A549 (cell line): ENCODE results near the gene PSG6. TPM values are rescaled to one million over a fixed set of nuclear protein-coding genes. Genes with fewer than 3 reads are reported as not detected.
A peak's percentile ranks its signal among the peaks of the same experiment; 100 is the strongest.
"Not testable (repeated sequence)": the region's sequence is repeated elsewhere in the genome, so short reads cannot be mapped to it uniquely, and the experiment has no call there.

Source experiments
- ATAC-seq, 2 experiments: fragments of 200-7000 bp in 1 of 2; fragments of >200 bp in 1 of 2; cut with Nextera tagmentation in 1 of 2; cut with Tn5 transposase in 1 of 2; 3 replicates each; pipeline versions ENCODE4 v1.8.0 to v1.9.1; 2018 to 2020; ENCODE audit warnings: mild to moderate bottlenecking in 1 of 2, moderate library complexity in 1 of 2
- CTCF ChIA-PET: fragments of 300-600 bp; sonication (Branson Sonifier 250); formaldehyde crosslinking; extraction: SDS; loops from one replicate; lab custom pipeline; 2021; ENCODE audit warnings: antibody characterized with exemption, inconsistent platforms; lab: Yijun Ruan, JAX
- POLR2A ChIA-PET: fragments of 350-600 bp; formaldehyde crosslinking; extraction: SDS; loops from one replicate; lab custom pipeline; 2021; ENCODE audit warnings: antibody characterized with exemption, inconsistent platforms; lab: Yijun Ruan, JAX
- DNase-seq, 2 experiments: peaks; one replicate each; pipeline versions ENCODE4 v3.0.0 to v3.0.0-alpha.2; 2011 to 2016; ENCODE audit warnings: low read depth in 1 of 2, low spot score in 1 of 2
- FAIRE-seq: peaks from 2 replicates; lab custom pipeline; 2011; peaks lifted over from hg19 to GRCh38; lab: Jason Lieb, UNC
- H3K27ac ChIP-seq, 2 experiments: fragments of >200 bp; sonication (Bioruptor Twin); formaldehyde crosslinking; 3 replicates each; pipeline ENCODE4 v1.5.1; 2016 to 2017
- H3K4me1 ChIP-seq: fragments of >200 bp; sonication (Bioruptor Twin); formaldehyde crosslinking; 3 replicates; pipeline ENCODE4 v1.6.1; 2016
- H3K4me2 ChIP-seq: fragments of >200 bp; sonication (Bioruptor Twin); formaldehyde crosslinking; 3 replicates; pipeline ENCODE4 v1.6.1; 2016
- H3K4me3 ChIP-seq: fragments of >200 bp; sonication (Bioruptor Twin); formaldehyde crosslinking; 3 replicates; pipeline ENCODE4 v1.5.1; 2016
- H3K9me3 ChIP-seq: fragments of >200 bp; sonication (Bioruptor Twin); formaldehyde crosslinking; 3 replicates; pipeline ENCODE4 v1.6.1; 2016
- ATOH8 ChIP-seq: fragments of 250-450 bp; sonication (Bioruptor Pico); IDR thresholded peaks from 2 replicates; pipeline ENCODE4 v1.5.0; 2020; ENCODE audit warnings: low read depth, mild to moderate bottlenecking, moderate library complexity
- CBX8 ChIP-seq: fragments of 200-600 bp; sonication (generic); IDR thresholded peaks from 2 replicates; pipeline ENCODE4 v1.6.1; 2016
- CEBPB ChIP-seq, 2 experiments: fragments of >200 bp in 1 of 2; sonication (Bioruptor Twin) in 1 of 2; formaldehyde crosslinking in 1 of 2; IDR thresholded peaks; 2 replicates each; pipeline ENCODE4 v1.6.1; 2012 to 2016
- CHD4 ChIP-seq: fragments of 200-600 bp; sonication (generic); IDR thresholded peaks from 2 replicates; pipeline ENCODE4 v1.6.1; 2016; ENCODE audit warnings: antibody characterized with exemption, mild to moderate bottlenecking, borderline replicate concordance
- E2F6 ChIP-seq: IDR thresholded peaks from 2 replicates; pipeline ENCODE4 v1.6.1; 2012; ENCODE audit warnings: low read depth, borderline replicate concordance
- EHMT2 ChIP-seq: fragments of 200-600 bp; sonication (generic); IDR thresholded peaks from 2 replicates; pipeline ENCODE4 v1.6.1; 2016; ENCODE audit warnings: antibody characterized with exemption, low read depth, mild to moderate bottlenecking, moderate library complexity
- FOSL2 ChIP-seq, 2 experiments: fragments of 450-650 bp in 1 of 2; fragments of >200 bp in 1 of 2; sonication (Bioruptor Twin) in 1 of 2; formaldehyde crosslinking; IDR thresholded peaks; 2 replicates each; pipeline versions ENCODE4 v1.5.0 to v1.6.1; 2016 to 2020; ENCODE audit warnings: mild to moderate bottlenecking in 1 of 2, moderate library complexity in 1 of 2
- GATA3 ChIP-seq: IDR thresholded peaks from 2 replicates; pipeline ENCODE4 v1.6.1; 2012; ENCODE audit warnings: borderline replicate concordance
- HES2 ChIP-seq: fragments of >200 bp; sonication (Bioruptor Twin); formaldehyde crosslinking; IDR thresholded peaks from 2 replicates; pipeline ENCODE4 v1.6.1; 2016
- HEYL ChIP-seq: fragments of 250-450 bp; sonication (Bioruptor Pico); IDR thresholded peaks from 2 replicates; pipeline ENCODE4 v1.8.0; 2021; ENCODE audit warnings: mild to moderate bottlenecking, moderate library complexity
- HMGXB4 ChIP-seq: fragments of 250-450 bp; sonication (Bioruptor Pico); IDR thresholded peaks from 2 replicates; pipeline ENCODE4 v1.5.0; 2021; ENCODE audit warnings: mild to moderate bottlenecking, moderate library complexity, borderline replicate concordance
- JUNB ChIP-seq: fragments of >200 bp; sonication (Bioruptor Twin); formaldehyde crosslinking; IDR thresholded peaks from 2 replicates; pipeline ENCODE4 v1.6.1; 2016
- MAFK ChIP-seq: fragments of 450-650 bp; IDR thresholded peaks from 2 replicates; pipeline ENCODE4 v1.6.1; 2014; ENCODE audit not compliant: partially characterized antibody
- MAX ChIP-seq: IDR thresholded peaks from 2 replicates; pipeline ENCODE4 v1.6.1; 2012
- MYC ChIP-seq: IDR thresholded peaks from 2 replicates; pipeline ENCODE4 v1.6.1; 2012; ENCODE audit warnings: mild to moderate bottlenecking, inconsistent platforms, low read length, improper control_type of control experiment, borderline replicate concordance
- NFE2L2 ChIP-seq: fragments of 150-350 bp; conservative IDR thresholded peaks from 2 replicates; pipeline ENCODE4 v1.6.1; 2014; ENCODE audit warnings: low read length
- PHF8 ChIP-seq: fragments of 200-600 bp; sonication (generic); IDR thresholded peaks from 2 replicates; pipeline ENCODE4 v1.6.1; 2016; ENCODE audit warnings: low read depth, mild to moderate bottlenecking, antibody characterized with exemption, moderate library complexity, borderline replicate concordance
- POLR2A ChIP-seq: IDR thresholded peaks from 2 replicates; pipeline ENCODE4 v1.6.1; 2012; ENCODE audit warnings: mild to moderate bottlenecking, low read length
- POLR2AphosphoS2 ChIP-seq: conservative IDR thresholded peaks from 2 replicates; pipeline ENCODE4 v1.6.1; 2012; ENCODE audit warnings: low read length, improper control_type of control experiment, inconsistent platforms
- RARB ChIP-seq: fragments of 250-450 bp; sonication (Bioruptor Pico); IDR thresholded peaks from 2 replicates; pipeline ENCODE4 v1.8.0; 2021; ENCODE audit warnings: mild to moderate bottlenecking, moderate library complexity
- RCOR1 ChIP-seq: fragments of 150-350 bp; IDR thresholded peaks from 2 replicates; pipeline ENCODE4 v1.6.1; 2014; ENCODE audit warnings: antibody characterized with exemption, low read length, low read depth
- WGBS: methylation state at CpG from one replicate; pipeline ENCODE4 v1.1.6; 2017; ENCODE audit errors: missing lambda C conversion rate; 5-methylcytosine and 5-hydroxymethylcytosine counted together
- polyA minus RNA-seq: library from RNA; depleted of rRNA, polyadenylated mRNA; stranded (reverse); fragments of >200 nt; gene quantifications from 2 replicates; pipeline ENCODE4 v1.2.3, GENCODE V29; 2011; rRNA and poly(A)+ RNA removed
- polyA plus RNA-seq, 4 experiments: library from polyadenylated mRNA; depleted of rRNA in 3 of 4; stranded (reverse); fragments of >200 nt; fragmentation: RNase III in 1 of 4; extraction: RNeasy Plus Mini Kit Qiagen cat#74134 plus additional on column Dnase treatment in 1 of 4; gene quantifications; 2 replicates in 3 of 4; 3 replicates in 1 of 4; pipeline ENCODE4 v1.2.3, GENCODE V29; 2011 to 2017

Gene PSG6
- polyA plus RNA-seq (2011; rRNA removed) = 0.05 TPM in 1 of 2 replicates, not detected in the other
- 0.06 TPM in 1 of 2 replicates, not detected in the other for polyA plus RNA-seq (2012; cell fraction: cytosol; rRNA removed)
- polyA plus RNA-seq (2012; cell fraction: nucleus; rRNA removed) = not detected in 2 replicates
- not detected in 3 replicates for polyA plus RNA-seq (2017; fragmentation: RNase III; extraction: RNeasy Plus Mini Kit Qiagen cat#74134 plus additional on column Dnase treatment)
- not detected in 2 replicates for polyA minus RNA-seq

GRCh38 chr19:42917634-42918033 lies at the start of gene PSG6:
TSS of gene PSG6 (minus strand) at chr19:42917894. CDS start at chr19:42917792, 102 bp downstream.
- H3K4me1 ChIP-seq, POLR2A ChIA-PET, H3K4me3 ChIP-seq, ATAC-seq, FAIRE-seq, H3K4me2 ChIP-seq, H3K9me3 ChIP-seq, DNase-seq: not testable (repeated sequence)
- 0 out of 6 replicates have a peak within 1 kb of the TSS, but pooled peaks of 1 of the 2 experiments have one; percentile 14 for H3K27ac ChIP-seq
- WGBS = 87% methylated on average over 1 of the region's 1 CpG
- CTCF ChIA-PET = interaction anchor here (1.4 kb wide), 1 partner anchor 310 kb away, joined by 3 read pairs; no protein-coding TSS in a partner anchor

GRCh38 chr19:42965176-42965575 lies 47.5 kb upstream of the PSG6 start:
- ATAC-seq (peak; percentile 51 to 52; a peak in 4 of 6 replicates), FAIRE-seq (no peak), DNase-seq (peak in 1 of 2 experiments; percentile 4)
- Histone ChIP-seq H3K4me3 (no peak overlapping the region), H3K27ac (no peak overlapping the region), H3K4me1 (no peaks in the 10 kb centered on the region), H3K4me2 (no peak overlapping the region), H3K9me3 (no peaks in the 10 kb centered on the region; the same call in 1 of the 3 replicates)
- ChIA-PET CTCF (no interaction called here), POLR2A (no interaction called here)
- TF ChIP-seq NFE2L2 (no peak), FOSL2 (IDR thresholded peaks at IDR 0.05) (no peak), FOSL2 (CRISPR knock-in tag; IDR thresholded peaks at IDR 0.05) (no peak), HMGXB4 (CRISPR knock-in tag) (no peak), MAX (no peak), E2F6 (no peak), POLR2AphosphoS2 (no peak), MAFK (no peak), POLR2A (no peak), JUNB (no peak)
- 50% methylated on average over 2 of the region's 2 CpGs for WGBS

GRCh38 chr19:42961119-42961518 lies 43.4 kb upstream of the PSG6 start:
- Histone ChIP-seq H3K4me2 (no peak overlapping the region), H3K9me3 (peaks cover 6% of the 10 kb centered on the region; the same call in 1 of the 3 replicates), H3K4me3 (no peak overlapping the region), H3K4me1 (no peaks in the 10 kb centered on the region), H3K27ac (no peak overlapping the region)
- FAIRE-seq = no peak
- 53% methylated on average over 6 of the region's 6 CpGs for WGBS
- DNase-seq = no peak
- CTCF ChIA-PET = no interaction called here
- ATAC-seq = no peak
- TF ChIP-seq CBX8 (no peak), CEBPB (IDR thresholded peaks at IDR 0.05) (no peak), CHD4 (no peak), RCOR1 (no peak), PHF8 (no peak), ATOH8 (CRISPR knock-in tag) (no peak), MAFK (no peak), HEYL (no peak), GATA3 (no peak), MYC (no peak), MAX (no peak), HES2 (no peak), RARB (CRISPR knock-in tag) (no peak), EHMT2 (no peak)
- POLR2A ChIA-PET = no interaction called here

GRCh38 chr19:42952126-42952525 lies 34.4 kb upstream of the PSG6 start:
- 42% methylated on average over 4 of the region's 4 CpGs for WGBS
- H3K9me3 ChIP-seq, FAIRE-seq, ATAC-seq, H3K4me1 ChIP-seq, H3K4me2 ChIP-seq, H3K4me3 ChIP-seq, DNase-seq, POLR2A ChIA-PET, H3K27ac ChIP-seq: not testable (repeated sequence)
- CTCF ChIA-PET = interaction anchor here (1.0 to 2.4 kb wide), 2 partner anchors 10 to 67 kb away, joined by 3 to 8 read pairs; no protein-coding TSS in a partner anchor

GRCh38 chr19:42951476-42951875 lies 33.8 kb upstream of the PSG6 start:
- POLR2A ChIA-PET, H3K9me3 ChIP-seq, DNase-seq, ATAC-seq, FAIRE-seq, H3K4me1 ChIP-seq, H3K4me2 ChIP-seq, H3K4me3 ChIP-seq, H3K27ac ChIP-seq: not testable (repeated sequence)
- CTCF ChIA-PET = interaction anchor here (1.0 to 2.4 kb wide), 2 partner anchors 10 to 67 kb away, joined by 3 to 8 read pairs; no protein-coding TSS in a partner anchor
- 65% methylated on average over 2 of the region's 2 CpGs for WGBS
